Epithelial cell of proximal tubule (primary cell): Measurements from ENCODE around the gene EIPR1. TPM values are rescaled to one million over a fixed set of nuclear protein-coding genes. Genes with fewer than 3 reads are reported as not detected.

Experiments used
- DNase-seq: peaks from one replicate; pipeline ENCODE4 v3.0.0-alpha.2; 2011; ENCODE audit warnings: low read depth
- H3K4me3 ChIP-seq: 2 replicates; pipeline ENCODE4 v1.5.1; 2011; ENCODE audit warnings: low read depth, mild to moderate bottlenecking, low read length
- total RNA-seq: library from RNA; depleted of rRNA; stranded (reverse); fragments of >200 nt; gene quantifications from 2 replicates; pipeline ENCODE4 v1.2.3, GENCODE V29; 2015
- TF ChIP-seq, protein P1 (sequence below): conservative IDR thresholded peaks from 2 replicates; pipeline ENCODE4 v1.5.1; 2012; ENCODE audit warnings: low read depth, mild to moderate bottlenecking, low read length

EIPR1 gene
- total RNA-seq, 1 donor from 2014 or later: 43.9 TPM

DNA sequence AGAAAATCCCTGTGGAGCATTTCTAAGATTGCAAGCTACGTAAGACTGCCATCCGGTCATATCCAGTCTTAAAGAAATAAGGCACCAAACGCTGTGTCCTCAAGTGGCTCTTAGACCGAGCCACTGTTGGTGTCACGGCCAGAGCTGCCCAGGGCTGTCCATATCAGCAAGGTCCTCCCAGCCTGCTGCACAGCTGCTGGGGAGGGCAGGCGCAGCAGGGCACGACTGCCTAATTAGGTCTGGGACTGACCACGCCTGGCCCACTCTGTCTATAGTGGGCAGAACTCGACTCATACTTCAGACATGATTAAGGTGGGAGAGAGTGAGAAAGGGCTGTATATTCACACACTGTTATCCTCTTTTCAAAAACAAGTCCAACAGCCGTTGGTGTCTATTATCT lies 39.3 kb downstream of the EIPR1 start:
- TF ChIP-seq, protein P1, sequence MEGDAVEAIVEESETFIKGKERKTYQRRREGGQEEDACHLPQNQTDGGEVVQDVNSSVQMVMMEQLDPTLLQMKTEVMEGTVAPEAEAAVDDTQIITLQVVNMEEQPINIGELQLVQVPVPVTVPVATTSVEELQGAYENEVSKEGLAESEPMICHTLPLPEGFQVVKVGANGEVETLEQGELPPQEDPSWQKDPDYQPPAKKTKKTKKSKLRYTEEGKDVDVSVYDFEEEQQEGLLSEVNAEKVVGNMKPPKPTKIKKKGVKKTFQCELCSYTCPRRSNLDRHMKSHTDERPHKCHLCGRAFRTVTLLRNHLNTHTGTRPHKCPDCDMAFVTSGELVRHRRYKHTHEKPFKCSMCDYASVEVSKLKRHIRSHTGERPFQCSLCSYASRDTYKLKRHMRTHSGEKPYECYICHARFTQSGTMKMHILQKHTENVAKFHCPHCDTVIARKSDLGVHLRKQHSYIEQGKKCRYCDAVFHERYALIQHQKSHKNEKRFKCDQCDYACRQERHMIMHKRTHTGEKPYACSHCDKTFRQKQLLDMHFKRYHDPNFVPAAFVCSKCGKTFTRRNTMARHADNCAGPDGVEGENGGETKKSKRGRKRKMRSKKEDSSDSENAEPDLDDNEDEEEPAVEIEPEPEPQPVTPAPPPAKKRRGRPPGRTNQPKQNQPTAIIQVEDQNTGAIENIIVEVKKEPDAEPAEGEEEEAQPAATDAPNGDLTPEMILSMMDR: no peak
- DNase-seq: no peak
- H3K4me3 ChIP-seq: no peak overlapping the region

DNA sequence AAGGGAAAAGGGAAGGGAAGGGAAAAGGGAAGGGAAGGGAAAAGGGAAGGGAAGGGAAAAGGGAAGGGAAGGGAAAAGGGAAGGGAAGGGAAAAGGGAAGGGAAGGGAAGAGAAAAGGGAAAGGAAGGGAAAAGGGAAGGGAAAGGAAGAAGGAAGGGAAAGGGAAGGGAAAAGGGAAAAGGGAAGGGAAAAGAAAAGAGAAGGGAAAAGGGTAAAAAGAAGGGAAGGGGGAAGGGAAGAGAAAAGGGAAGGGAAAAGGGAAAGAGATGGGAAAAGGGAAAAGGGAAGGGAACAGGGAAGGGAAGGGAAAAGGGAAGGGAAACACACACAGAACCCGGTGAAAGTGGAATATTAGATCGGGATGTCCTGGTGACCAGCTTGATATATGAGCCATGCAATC lies 40.8 kb downstream of the EIPR1 start:
- TF ChIP-seq, protein P1: no peak
- no peak for DNase-seq
- H3K4me3 ChIP-seq: no peak overlapping the region

DNA sequence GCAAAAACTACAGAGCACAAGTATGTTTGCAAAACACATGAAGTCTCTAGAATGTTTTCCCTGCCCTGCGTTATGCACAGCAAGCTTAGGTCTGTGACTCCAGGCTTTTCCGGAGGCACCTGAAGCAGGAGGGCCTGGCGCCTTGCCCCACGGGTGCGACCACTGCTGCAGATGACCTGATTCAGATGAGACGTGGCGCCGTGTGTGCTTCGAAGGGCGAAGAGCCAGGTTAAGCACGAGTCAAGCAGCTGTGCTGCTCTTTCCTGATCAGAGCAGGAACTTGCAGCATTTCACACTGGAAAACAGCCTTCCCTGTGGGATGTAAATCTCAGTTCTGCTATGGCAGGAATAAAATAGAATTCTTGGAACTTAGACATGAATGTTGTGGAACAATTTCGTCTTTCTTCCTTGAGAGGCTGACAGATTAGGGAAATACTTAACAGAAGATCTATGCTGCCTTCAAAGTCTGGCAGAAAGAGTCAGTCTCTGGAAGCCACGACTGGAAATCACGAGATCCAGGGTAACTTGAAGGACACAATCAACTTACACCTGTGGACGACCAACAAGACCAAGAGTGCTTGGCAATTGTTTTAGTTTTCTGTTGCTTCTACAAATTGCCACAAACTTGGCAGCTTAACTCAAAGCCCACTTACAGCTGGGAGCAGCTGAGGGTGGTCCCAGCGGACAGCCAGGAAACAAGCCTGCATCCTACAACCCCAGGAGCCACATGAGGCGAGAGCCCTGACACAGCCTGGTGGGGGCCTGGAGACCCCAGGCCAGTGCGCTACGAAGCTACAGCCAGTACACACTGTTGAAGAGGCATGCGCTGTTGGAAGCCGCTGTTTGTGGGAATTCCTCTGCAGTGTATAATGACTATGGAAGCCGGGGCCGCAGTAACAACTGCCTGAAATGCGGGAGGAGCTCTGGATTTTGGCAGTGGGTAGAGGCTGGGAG lies 42.9 kb downstream of the EIPR1 start:
- DNase-seq: no peak
- TF ChIP-seq, protein P1: no peak
- no peak overlapping the region for H3K4me3 ChIP-seq

DNA sequence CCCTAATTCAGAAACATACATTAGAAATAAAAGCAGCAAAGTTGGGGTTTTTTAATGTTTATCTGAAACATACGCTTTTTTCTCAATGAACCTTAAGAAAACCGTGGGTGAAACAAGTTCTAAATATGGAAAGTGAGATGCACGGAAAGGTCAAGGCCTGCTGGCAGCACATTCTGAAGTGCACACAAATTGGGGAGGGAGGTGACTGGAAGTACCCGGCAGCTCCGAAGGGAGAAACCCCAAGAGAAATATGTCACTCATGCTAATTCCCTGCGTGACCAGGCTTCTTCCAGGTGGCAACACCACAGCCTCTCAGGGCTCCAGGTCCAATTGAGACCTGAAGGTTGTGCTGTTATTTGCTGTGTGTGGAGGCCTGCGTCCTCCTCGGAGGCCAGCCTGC lies 45.5 kb downstream of the EIPR1 start:
- TF ChIP-seq, protein P1: no peak
- H3K4me3 ChIP-seq: no peak overlapping the region
- DNase-seq: no peak

DNA sequence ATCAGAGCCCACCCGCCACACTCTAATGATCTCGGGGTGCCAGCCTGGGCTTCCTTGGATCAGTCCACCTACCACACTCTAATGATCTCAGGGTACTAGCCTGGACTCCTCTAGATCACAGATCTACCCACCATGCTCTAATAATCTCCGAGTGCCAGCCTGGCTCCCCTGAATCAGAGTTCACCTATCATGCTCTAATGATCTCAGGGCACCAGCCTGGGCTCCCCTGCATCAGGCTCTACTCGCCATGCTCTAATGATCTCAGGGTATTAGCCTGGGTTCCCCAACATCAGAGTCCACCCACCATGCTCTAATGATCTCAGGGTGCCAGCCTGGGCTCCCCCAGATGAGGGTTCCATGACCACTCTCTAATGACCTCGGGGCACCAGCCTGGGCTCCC lies 48.1 kb downstream of the EIPR1 start:
- TF ChIP-seq, protein P1: no peak
- no peak overlapping the region for H3K4me3 ChIP-seq
- DNase-seq: no peak

DNA sequence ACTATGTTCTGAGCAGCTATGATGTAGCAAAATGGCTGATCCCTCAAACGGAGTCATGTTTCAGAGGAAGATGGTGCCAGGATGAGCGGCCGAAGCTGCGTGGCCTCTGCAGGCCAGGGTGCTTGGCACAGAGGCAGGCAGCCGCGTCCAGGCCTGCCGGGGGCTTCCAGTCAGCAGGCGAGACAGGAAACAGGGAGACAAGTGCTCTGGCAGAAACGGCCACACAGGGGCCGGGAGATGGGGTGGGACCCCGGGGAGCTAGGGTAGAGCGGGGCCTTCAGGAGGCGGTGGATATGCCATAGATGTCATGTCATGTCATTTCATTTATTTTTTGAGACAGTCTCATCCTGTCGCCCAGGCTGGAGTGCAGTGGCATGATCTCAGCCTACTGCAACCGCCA lies 50.7 kb downstream of the EIPR1 start:
- no peak for DNase-seq
- TF ChIP-seq, protein P1: no peak

DNA sequence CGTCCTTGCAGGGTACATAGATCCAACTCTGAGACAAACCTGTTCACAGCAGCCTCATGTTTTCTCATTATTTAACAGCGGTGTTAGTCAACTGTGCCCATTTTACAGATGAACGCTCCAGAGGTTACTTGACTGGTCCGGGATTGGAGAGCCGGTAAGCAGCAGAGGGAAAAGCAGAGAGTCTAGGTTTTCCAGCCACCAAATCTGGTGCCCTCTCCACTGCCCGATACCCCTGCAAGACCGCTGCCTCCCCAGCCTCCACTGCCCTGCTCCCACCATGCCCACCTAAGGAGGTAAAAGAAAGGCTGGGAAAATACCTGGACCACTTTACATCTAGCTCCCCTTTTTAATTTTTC lies 51.5 kb downstream of the EIPR1 start:
- TF ChIP-seq, protein P1: no peak
- DNase-seq: no peak
- H3K4me3 ChIP-seq: no peak overlapping the region

More for the DNA sequence above, 50.7 kb downstream of the EIPR1 start:
- H3K4me3 ChIP-seq: no peak overlapping the region
